Hepatic stellate cell (primary cell): ENCODE results near the gene A3GALT2.

ENCODE experiments used
- DNase-seq: peaks from one replicate; pipeline ENCODE4 v3.0.0; 2011; ENCODE audit warnings: low spot score

A3GALT2 gene

DNA sequence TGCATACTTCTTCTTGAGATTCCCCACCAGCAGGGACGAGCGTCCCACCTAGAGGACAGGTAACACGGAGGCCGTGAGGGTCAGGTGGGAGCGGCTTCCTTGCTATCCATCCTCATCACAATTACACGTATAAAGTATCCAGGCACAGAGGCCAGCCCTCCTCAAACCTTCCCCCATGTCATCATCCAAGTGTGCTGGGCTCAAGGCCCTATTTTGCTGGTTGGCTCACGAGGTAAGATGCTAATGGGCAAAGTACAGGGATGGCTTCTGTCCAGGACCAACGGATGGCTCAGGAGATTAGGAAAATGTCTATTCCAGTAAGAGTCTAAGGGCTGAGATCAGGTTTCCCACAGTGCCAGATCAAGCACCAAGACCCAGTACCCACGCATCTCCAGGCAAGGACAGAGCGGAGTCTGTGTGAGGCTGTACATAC lies 11.5 kb upstream of the A3GALT2 start:
- no peak for DNase-seq

DNA sequence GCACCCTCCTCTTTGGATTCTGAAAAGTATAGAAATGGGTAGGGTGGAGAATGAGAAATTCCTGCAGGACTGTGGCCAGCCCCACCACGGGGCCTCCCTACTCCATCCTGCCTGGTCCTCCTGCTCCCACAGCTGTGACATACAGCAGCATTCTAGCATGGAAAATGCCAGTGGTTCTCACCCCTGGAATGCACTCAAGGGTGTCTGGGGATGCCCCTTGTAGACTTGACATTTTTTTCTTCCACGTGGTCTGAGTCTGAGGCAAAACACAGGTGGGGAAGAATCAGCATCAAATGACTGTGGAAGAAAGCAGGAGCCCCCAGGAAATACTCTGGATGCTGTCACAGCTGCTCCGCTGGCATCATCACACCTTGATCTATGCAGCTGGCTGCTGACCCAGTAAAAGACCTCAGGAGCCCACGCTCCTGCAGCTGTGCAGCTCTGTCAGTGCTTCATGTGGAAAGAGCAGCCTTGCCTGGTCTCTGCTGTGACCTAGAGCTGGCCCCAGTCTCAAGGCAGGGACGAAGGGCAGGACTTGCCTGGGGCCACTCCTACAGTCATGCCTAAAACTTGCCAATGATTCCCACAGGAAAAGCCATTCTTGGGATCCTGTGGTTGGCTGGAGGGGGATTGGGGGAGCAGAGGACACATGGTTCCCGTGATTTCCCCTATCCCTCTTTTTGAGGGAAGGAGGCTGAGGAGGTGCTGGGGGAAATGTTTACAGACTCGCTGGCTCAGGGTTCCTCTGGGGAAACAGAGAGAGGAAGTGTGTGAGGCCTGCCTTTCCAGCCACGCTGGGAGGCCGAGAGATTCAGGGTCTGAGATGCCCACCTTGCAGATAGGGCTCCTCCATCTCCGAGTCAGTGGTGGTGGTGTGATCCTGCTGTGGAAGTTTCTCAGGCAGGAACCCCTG lies 10.8 kb upstream of the A3GALT2 start:
- DNase-seq: no peak

- DNase-seq: no peak
These were observed 10.0 kb upstream of the A3GALT2 start for GRCh38 chr1:33330906-33331305.

- DNase-seq: no peak
These were observed 9.5 kb upstream of the A3GALT2 start for GRCh38 chr1:33330361-33330890.

- DNase-seq: no peak
These were observed 8.9 kb upstream of the A3GALT2 start for GRCh38 chr1:33329600-33330305.

GRCh38 chr1:33328817-33329216 lies 7.9 kb upstream of the A3GALT2 start:
- DNase-seq: no peak

DNA sequence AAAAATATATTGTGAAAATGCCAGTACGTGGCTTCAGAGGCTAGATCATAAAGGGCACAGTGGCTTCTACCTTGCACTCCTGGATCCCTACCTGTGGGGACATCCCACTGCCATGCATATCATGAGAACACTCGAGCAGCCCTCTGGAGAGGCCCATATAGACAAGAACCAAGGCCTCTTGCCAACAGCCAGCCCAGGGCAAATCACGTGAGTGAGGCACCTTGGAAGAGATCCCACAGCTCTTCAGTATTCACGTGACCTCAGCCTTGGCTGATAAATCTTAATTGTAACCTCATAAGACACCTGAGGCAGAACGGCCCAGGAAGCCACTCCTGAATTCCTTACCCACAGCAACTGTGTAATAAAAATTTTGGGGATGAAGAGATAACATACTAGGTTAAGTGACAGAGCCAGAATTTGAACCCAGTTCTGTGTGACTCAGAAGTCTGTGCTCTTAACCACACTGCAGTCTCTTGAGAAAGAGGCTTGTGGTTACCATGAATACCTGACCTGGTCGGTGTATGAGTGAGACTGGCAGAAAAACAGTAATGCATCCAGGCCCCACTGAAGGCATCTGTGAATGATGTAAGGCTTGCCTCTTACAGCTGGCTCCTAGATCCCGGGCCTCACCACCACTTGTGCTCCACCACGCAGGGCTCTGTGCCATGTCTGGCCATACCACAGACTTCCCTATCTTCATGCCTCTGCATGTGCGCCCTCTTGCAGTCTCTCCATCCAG lies 6.9 kb upstream of the A3GALT2 start:
- DNase-seq: peak; percentile 91

- no peak for DNase-seq
These were observed 5.9 kb upstream of the A3GALT2 start for GRCh38 chr1:33326785-33327184.

- DNase-seq: no peak
These were observed 4.0 kb upstream of the A3GALT2 start for GRCh38 chr1:33324677-33325575.

DNA sequence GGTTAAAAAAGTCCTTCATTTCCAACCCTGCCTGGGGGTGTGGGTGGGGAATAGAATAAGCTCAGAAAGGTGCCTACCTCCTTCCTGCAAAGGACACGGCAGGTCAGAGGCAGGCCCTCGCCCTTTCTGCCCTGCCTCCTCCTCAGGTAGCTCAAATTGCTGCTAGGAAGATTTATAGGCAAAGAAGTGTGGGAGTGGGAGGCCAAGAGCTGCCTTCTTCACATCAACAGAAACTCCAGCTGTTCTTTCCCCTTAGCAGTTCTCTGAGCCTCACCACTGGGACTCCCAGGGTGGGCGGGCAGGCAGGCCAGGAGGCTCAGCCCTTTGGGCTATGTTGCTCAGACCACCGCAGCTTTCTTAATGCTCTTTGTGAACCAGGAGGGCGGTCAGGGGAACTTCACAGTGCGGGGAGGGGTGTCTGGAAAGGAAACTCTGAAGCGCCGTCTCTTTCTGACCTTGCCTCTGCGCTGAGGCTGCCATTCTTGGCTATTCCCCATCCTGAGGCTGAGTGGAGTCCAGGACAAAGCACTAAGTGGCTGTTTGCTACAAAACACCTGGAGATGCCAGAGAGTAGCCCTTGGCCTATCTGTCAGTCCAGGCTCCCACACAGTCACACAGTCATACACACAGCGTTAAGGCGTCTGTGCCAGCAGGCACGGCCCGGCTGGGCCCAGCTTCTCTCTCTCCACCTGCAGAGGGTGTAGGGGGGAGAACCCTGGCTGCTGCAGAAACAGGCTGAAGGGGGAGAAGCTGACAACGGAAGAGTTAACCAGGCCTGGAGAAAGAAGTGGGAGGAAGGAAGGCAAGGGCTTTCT lies 3.0 kb upstream of the A3GALT2 start:
- no peak for DNase-seq

GRCh38 chr1:33322870-33323585 lies 2.1 kb upstream of the A3GALT2 start:
- DNase-seq: no peak

GRCh38 chr1:33322109-33322508 lies 1.2 kb upstream of the A3GALT2 start:
- no peak for DNase-seq

DNA sequence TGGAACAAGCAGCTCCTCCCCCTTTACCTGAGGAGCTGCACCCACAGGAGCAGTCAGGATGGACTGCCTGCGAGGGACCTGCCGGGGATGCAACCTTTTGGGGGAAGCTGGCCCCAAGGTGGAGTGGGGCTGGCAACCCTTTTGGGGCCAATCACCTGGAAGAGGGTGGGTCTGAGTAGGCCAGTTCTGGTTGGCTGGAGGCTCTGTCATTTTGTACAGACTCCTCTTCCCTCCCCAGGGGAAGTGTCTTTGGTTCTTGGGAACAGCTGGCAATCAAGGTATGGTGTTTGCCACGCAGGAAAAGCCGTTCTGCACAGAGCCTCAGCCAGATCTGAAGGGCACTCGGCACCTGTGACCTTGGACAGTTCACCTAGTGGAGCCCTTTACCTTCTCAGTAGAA lies 280 bp upstream of the A3GALT2 start:
- no peak for DNase-seq

- DNase-seq: no peak
These were observed 814 bp downstream of the A3GALT2 start for GRCh38 chr1:33319949-33320618.

DNA sequence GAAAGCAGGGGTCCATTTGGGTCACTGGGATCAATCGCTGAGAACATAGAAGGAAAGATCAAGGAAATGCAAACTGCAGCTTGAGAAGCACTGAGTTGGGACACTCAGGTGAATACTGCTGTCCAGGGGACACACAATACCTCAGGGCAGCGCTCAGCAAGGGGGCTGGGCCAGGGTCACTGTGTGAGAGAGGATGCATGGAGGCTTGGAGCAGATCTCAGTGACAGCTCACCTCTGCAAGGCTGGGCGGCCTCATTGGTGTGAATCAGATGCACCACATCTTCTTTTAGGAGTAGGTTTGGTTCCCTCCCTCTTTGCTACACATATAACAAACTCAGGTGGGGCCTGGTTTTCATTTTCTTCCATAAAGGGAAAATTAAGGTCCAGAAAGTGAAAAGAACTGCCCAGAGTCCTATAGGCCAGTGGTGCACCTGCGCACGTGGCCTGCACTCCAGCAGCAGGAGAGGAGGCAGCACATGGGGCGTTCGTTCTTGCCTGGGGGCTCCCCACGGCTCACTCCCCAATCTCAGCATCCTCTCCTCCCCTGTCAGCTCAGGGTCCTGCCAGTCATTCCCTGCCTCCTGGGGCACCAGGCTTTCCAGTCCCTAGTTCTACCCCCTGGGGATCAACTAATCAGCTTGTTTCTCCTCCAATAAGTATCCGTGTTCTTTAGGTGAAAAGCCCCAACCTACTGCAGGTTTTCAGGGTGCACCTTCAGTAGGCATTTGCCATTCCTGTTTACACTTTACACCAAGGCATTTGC lies 1.5 kb downstream of the A3GALT2 start:
- DNase-seq: no peak

DNA sequence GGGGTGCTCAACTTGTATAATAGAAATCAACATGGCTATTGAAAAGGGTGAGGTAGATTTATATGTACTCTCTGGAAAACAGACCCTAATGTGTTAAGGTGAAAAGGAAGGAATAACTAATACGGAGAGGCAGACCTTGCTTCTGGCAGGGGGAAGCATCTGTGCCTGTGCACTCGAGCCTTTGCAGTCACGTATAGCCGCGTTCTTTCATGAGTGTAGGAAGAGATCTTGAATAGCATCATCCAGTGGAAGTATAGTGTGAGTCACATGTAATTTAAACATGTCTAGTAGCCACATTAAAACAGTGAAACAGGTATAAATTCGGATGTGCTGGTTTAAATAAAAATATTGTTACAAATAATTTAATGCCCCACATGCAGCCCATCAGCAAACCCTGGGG lies 3.0 kb downstream of the A3GALT2 start:
- DNase-seq: no peak

- peak; percentile 61 for DNase-seq
These were observed 3.5 kb downstream of the A3GALT2 start for GRCh38 chr1:33317354-33317753.

DNA sequence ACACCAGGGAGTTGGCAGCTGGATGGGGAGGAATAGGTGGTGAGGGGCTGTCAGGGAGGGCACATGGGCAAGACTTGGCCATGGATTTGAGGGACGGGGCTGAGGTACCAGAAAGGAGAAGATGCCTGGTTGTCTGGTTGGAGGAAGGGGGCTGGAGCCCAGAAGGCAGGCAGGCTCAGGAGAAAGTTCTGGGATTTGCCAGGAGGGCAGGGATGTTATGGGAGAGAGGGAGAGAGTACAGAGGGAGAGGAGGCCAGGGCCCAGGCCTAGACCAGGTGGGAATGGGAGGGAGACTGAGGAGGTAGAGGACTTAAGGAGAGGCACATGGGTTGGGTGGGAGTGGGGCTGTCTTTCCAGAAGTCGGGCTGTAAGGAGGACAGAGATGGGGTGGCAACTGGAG lies 4.3 kb downstream of the A3GALT2 start:
- DNase-seq: no peak
